Activated T-cell treated with anti-CD3 and anti-CD28 coated beads, Interleukin-2, amount 50 U/mL, for 48 hours (primary cell): Measurements from ENCODE around the gene ZBTB45.
A peak's percentile ranks its signal among the peaks of the same experiment; 100 is the strongest.

Source experiments
- DNase-seq, 2 experiments: peaks; one replicate each; pipeline ENCODE4 v3.0.0-alpha.2; 2020

Gene ZBTB45

DNA sequence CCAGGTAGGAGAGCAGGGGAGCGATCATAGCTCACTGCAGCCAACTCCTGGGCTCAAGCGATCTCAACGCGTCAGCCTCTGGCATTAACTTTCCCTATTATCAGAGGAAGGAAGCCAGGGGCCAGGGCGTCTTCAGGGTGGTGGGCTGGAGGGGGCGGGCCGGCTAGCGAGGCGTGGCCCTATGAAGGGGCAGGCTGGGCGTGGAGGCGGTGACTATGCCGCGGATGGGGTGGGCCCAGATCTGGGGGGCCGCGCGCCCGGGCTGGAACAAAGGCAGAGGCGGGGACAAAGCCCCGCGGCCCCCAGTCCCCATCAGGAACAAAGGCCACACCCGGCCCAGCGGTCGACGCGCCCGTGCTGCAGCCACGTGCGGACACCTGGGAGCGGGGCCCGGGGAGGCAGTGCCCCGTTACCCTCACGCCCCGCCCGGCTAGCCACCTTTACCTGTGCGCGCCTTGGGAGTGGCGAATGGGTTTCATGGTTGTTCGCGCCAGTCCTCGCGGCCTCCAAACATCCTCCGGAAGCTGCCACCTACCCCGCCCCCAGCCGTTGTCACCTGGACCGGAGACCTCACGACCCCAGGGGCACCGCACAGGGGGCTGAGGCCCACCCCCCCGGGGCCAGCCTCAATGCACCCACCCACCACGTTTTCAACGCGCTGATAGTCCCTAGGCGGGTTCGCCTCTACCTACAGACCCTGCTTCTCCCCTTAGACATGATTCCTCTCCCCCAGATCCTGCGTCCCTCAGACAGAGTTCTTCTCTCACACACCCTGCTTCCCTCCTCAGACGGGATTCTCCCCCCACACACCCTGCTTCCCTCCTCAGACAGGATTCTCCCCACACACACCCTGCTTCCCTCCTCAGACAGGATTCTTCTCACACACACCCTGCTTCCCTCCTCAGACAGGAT is 18.9 kb upstream of the ZBTB45 start:
- DNase-seq = peak; percentile 56 to 65

DNA sequence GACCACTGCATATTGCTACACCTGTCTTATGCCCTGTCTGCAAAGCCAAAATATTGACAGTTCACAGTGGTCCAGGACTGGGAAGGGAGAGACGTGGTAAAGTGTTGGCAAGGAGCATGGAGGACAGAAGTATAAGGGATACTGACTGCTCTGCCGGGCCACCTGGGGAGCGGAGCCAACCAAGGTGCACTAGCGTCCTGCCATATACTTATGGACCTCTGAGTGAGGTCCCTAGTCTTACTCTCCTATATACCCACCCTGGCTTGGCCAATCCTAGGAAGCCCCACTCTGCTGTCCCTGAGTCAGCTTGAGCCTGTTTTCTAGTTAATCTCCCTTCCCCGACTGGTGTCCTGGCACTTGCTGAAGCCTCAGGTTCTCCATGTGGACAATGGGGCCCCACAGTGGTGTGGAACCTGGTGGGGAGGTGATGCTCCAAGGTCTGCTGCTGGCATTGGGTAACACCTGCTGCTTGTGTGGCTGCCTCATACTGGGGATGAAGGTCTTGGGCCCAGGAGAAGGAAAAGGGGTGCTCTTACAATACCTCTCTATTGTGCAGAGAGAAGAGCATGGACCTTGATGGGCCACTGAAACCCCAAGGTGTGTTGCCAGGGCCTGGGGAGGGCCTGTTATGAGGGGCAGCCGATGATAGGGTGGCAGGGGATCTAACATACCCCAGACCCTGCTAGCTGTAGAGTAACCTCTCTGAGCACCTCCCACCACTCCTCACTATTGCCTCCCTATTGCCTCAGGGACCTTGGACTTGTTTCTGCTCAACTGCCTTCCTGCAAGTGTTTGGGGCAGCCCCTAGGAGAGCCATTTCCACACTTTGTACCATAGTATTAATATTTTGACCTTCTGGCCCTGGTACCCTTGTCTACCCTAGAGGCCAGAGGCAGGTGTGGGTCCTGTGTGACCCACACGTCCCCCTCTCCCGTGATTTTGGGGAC is 17.5 kb upstream of the ZBTB45 start:
- no peak for DNase-seq

DNA sequence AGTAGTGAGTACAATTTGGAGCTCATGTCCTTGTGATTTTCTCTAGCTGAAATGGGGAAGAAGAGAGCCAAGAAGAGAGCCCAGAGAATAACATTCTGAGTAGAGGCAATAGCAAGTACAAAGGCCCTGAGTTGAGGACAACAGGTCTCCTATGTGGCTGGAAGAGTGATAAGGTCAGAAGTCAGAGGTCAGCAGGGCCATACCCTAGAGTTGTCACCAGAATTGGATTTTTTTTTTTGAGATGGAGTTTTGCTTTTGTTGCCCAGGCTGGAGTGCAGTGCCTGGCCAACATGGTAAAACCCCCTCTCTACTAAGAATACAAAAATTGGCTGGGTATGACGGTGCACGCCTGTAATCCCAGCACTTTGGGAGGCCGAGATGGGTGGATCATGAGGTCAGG is 16.2 kb upstream of the ZBTB45 start:
- no peak for DNase-seq

DNA sequence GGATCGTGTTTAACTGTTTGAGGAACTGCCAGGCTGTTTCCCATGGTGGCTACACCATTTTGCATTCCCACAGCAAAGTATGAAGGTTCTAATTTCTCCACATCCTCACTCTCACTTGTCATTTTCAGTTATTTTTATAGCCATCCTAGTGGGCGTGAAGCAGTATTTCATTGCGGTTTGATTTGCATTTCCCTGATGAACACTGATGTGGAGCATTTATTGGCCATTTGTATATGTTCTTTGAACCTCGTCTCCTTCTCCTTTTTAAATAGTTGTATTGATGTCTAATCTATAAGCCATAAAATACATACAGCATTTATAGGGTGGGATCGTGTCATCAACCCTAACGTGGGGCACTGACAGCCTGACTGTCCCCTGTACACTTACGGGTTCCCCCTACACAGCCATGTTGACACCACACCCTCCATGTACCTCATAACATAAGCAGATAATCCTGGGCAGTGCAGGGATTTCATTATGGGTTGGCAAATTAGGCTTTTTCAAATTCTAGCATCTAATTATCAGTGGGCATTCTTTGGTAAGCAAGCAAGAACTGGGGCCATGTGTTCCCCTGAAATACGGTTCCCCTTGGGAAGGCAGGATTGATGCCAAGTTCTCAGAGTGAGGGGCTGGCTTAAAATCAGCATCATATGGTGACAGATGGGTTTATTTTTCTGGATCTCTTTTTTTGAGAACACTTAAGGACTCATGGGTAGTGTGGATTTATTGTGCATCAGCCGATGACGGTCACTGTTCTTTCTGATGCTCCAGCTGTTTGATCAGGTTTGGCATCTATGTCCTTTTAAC is 11.6 kb upstream of the ZBTB45 start:
- DNase-seq = no peak

DNA sequence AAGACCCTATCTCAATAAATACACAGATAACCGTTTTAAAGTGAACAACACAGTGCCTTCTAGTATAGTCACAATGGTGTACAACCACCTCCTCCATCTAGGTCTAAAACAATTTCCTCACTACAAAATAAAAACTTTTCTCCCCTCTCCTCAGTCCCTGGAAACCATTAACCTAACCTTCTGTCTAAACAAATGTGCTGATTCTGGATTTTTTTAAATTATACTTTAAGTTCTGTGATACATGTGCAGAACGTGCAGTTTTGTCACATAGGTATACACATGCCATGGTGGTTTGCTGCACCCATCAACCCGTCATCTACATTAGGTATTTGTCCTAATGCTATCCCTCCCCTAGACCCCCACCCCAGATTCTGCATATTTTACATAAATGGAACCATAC is 9.8 kb upstream of the ZBTB45 start:
- DNase-seq = no peak

DNA sequence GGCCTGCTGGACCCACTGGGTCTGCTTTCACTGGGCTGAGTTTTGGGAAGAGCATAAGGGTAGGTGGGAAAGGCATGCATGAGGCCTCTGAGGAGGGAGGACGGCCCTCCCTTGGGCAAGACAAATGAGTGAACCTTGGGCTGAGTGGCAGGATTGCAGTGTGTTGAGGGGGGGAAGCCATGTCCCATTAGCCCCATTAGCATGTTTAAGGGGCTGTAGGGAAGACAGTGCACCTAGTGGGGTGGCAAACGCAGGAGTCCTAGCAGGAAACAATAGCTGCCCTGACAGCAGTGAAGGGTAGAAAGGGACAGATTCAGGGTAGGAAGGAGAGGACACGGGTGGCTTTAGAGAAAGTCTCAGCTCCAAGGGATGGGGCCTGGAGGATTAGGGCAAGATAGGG is 3.1 kb upstream of the ZBTB45 start:
- no peak for DNase-seq

DNA sequence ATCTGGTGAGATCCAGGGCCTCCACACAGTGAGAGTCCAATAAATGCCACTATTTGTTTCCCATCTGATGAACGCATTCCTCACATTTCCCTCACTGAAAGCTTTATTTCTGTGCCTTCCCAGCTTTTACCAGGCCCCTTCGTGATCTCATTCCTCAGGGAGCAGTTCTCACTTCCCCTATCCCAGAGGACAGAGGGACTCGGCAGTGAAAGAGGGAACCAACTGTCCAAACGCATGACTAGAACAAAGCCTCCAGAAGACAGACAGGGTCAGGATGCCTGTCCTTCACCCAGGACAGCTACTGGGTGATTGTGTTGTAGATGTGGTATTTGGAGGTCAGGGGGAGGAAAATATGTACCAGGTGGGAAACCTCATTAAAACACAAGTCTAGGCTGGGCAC is 2.0 kb upstream of the ZBTB45 start:
- DNase-seq = no peak

DNA sequence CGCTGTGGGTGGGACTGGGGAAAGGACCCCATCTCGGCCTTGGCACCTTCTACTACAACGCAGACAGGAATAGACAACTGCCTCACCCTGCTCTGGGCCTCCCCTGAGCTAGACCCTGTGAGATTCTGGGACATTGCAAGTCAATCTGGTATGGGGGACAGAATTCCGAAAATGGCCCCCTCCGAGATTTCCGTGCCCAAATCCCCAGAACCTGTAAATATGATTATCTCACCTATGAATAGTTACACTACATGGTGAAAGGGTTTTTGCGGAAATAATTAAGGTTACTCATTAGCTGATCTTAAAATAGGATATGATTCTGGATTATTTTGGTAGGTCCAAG is 618 bp upstream of the ZBTB45 start:
- DNase-seq = no peak

DNA sequence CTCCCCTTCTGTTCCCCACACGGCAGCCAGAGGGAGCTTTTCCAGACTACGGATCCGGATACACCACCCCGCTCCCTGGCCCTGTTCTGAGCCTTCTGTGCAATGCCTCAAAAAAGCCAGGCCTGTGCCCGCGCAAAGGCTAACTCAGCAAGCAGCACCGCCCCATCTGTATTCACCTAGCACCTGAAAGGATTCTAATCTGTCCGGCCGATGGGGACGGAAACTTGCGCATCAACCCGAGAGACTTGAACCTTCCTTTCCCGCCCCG is 589 bp downstream of the ZBTB45 start:
- peak; percentile 71 to 73 for DNase-seq

DNA sequence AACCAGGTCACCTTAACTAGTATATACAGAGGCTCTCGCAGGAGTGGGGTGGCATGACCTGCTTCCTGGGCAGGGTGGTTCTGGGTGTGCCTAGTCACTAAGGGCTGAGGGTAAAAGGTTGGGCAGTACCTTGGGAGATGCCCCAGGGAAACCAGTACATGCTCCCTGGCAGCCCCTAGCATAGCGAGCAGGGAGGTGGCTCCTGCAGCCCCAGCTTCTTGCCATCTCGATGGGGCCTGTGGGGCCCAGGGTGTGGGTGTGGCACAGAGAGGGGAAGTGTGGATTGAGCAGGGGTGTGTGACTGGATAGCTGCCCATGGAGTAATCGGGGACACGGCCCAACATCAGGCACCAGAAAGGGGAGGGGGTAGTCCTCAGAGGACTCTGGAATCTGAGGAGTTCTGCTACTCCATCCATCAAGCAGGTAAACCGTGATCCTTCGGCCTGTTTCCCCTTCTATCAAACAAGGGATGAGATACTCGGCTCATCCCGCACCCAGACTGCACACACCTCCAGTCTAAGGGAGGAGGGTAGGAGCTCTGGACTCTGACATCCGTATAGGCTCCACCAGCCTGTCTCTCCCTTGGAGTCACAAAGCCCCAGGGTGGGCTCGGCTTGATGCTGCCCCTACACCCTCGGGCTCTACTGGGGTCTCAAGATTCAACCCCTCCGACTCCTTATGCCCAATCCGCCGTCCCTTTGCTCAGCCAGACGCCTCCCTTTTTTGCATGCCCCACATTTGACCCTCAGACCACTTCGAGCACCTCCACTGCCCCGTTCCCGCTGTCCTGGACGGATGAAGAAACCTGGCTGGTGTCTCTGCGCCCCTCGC is 1.1 kb downstream of the ZBTB45 start:
- peak in 1 of 2 experiments; percentile 46 for DNase-seq

DNA sequence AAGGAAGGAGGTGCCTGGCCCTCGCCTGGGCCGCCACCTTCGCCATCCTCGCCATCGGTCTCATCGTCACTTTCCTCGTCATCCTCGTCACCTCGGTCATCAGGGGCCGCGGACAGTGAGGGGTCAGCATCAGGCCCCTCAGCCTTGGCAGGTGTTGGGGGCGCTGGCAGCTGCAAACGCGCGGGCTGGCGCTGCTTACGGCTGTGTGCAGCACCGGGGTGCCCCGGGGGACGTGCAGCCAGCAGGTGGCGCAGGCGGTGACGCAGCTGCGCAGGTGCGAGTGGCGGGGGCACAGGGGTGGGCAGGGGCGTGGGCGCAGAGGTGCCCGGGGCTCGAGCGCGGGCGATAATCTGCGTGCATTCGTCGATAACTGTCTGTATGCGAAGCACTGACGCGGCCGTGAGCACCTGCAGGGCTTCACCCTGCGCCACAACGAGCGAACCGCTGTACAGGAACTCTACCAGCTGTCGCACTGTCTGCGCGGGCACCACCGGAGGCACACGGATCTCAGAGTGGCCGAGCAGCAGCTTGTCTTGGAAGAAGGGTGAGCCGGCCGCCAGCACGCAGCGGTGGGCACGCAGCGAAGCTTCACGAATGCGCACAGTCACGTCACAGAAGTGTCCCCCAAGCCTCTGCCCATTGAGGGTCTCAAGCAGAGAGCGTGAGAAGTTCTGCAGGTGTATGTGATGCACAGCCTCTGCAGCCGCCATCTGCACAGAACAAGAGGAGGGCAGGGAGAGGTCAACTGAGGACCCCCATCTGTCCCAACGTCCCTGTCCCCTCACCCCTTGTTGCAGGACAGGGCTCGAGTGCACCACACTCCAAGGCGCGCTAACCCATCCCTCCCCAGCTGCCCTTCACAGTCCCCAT is 2.4 kb downstream of the ZBTB45 start:
- DNase-seq = peak in 1 of 2 experiments; percentile 32

DNA sequence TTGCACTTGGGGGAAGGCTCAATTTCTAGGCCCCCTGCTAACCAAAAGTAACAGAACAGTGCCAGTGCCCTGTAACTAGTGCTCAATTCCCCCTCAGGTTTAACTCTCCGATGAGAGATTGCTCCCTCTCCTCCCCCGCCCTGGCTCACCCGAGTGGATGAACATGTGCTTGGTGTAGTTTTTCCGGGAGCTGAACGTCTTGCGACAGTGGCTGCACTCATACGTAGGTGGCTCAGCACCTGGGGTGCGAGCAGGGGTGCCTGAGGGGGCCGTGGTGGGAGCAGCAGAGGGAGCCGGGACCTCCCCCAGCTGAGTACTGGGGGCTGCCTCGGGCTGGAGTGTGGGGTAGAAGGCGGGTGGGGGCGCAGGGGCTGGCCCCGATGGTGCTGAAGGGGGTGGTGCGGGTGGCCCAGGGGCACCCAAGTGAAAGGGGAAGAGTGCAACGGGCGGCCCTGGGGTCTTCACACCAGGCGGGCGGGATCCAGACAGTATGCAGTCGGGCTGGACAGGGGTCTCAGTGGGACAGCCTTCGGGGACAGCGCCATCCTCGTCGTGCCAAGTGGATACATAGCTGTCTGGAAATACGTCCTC is 3.3 kb downstream of the ZBTB45 start:
- DNase-seq = no peak

DNA sequence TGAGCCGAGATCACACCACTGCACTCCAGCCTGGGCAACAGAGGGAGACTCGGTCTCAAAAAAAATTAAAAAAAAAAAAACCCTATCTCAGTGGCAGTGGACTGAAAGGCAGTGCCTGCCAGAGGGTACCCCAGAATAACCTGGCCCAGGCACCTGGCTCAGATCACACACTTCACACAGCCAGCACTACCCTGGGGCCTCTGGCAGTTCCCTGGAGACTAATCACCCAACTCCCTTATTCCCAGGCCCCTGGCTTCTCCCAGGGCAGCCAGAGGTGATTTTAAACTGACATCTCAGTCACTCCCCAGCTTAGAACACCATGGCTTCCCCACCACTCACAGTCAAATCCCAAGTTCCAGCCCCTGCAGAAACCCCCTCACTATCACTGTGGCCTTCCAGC is 4.4 kb downstream of the ZBTB45 start:
- no peak for DNase-seq

DNA sequence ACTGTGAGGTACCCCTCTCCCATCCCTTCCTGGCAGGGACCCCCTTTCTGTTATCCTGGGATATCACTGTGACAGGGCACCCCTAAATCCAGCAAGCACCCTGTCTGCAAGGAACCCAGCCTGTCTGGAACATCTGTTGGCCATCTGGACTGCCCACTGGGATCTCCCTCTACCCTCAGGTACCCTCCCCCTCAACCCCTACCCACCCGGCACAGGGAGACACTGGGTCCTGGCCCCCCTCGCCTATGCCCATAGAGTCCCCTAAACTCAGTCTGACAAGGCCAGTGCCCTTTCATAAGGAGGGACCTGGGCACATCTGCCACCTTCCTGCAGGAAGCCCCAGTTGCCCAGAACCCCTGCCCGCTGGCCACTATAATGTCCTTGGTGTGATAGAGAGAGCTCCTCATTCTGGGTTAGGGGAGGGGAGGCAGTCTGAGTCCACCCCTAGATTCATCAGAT is 5.0 kb downstream of the ZBTB45 start:
- DNase-seq = no peak

DNA sequence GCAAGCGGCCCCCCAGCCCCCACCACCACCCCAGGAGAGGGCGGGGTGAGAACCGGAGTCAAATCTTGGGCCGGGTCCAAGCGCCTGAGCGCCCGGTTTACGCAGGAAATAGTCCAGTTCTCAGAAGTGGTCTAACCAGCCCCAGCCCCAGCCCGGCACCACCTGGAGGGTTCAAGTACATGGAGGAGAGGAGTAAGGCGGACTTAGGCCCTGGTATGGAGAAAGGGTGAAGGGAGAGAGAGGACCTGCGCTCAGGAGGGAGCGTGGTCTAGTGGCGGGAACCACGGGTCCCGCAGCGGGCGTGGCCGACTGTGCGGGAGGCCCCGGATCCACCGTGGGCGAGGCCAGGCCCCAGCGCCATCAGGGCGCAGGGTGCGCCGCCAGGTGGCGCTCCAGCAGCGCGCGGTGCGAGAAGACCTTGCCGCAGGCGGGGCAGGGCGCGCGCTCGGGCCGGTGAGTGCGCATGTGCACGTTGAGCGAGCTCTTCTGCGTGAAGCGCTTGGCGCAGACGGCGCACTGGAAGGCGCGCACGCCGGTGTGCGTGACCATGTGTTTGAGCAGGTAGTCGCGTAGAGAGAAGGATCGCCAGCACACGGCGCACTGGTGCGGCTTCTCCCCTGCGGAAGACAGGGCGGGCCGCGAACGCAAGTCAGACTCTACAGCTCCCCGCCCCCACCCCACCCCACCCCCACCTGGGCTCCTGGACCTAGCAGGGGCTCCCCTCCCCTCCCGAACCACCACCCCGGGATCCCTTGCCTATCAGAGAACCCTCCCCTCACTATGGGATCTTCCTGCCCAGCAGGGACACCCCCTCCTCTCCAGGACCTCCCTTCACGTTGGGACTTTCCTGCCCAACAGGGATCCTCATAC is 5.7 kb downstream of the ZBTB45 start:
- peak; percentile 98 for DNase-seq

DNA sequence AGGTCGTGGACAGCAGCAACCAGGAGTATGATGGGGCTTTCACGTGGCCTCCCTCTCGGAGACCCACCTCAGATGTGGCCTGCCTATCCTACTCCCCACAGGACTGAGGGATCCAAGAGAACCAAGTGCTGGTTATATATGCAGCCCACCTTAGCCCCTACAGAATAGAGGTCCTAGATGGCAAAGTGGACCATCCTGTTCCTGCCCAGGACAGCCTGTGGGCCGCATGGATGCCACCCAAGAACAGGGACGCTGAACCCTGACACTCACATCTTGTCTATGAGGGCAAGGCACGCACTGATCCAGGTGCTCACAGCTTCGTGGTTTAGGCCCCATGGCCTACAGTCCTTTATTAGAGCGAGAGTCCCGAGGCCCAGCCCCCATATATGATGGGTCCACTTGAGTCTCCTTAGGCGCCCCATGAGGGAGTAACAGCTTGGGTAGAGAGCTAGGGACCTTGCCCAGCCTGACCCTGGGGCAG is 6.4 kb downstream of the ZBTB45 start:
- no peak for DNase-seq

DNA sequence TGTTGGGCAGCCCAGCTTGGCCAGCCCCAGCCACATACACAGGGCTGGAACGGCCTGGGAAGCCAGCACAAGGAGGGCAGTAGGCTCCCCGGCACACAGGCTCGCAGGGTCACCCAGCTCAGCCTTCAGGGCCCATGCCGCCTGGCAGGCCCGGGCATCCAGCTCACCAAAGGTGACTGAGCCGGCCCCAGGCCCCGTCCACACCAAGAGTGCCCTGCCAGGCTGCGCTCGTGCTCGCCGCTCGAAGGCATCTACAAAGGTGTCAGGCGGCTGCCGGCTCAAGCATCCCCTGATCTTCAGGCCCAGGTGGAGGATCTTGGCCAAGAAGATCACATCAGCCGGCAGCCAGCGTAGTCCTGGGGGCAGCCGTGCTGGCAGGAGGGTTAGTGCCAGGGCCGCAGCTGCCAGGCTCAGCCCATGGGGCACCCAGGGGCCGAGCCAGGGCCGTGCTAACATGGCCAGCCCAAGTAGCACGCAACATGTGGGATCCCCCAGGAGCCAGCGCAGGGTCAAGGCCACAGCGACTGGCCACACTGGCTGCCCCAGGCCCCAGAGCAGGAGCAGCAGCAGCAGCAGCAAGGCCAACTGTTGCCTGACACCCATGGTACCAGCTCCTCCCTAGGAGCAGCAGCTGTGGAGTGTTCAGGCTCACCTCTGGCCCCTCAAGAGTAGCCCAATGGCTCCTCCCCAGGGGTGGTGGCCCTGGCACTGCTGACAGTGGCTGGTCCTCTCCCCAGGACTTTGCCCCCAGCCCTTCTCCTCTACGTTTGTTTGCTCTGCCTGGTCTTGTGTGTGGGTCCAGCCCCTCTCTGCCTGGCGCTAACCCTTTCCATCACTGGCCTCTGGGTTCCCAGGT is 8.0 kb downstream of the ZBTB45 start, which contains the start of gene SLC27A5:
Gene SLC27A5 (minus strand): TSS at position 640 of the 856 bp plus-strand sequence. CDS start 37 bp downstream, at position 603.
- DNase-seq = no peak

DNA sequence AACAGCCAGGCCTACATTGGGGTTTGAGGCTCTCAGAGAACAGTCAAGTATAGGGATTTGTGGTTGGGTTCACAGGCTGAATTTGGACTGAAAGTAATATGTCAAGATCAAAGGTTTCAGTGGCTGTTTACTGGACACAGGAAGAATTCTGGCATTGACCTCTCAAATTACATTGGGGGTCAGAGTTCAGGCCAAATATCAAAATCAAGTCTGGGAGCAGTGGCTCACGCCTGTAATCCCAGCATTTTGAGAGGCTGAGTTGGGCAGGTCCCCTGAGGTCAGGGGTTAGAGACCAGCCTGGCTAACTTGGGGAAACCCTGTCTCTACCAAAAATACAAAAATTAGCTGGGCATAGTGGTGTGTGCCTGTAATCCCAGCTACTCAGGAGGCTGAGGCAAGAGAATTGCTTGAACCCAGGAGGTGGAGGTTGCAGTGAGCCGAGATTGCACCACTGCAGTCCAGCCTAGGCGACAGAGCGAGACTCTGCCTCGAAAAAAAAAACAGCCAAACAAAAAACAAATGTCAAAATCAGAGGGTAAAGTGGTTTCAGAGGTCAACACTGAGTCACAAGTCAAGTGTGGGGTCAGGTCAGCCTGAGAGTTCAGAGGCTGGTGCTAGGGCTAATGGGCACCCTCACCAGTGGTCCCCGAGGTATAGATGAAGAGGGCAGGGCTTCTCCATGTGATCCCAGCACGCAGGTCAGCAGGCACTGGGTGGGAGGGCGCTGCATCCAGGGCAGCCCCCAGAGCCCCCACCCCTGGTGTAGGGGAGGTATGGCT is 9.3 kb downstream of the ZBTB45 start:
- DNase-seq = no peak
